HCT116 (cell line): ENCODE measurements around the gene ARHGEF11. TPM values are rescaled to one million over a fixed set of nuclear protein-coding genes. Genes with fewer than 3 reads are reported as not detected.

Experiments
- ATAC-seq: fragments of 200-7000 bp; cut with Tn5 transposase; 2 replicates; pipeline ENCODE4 v1.9.1; 2020; ENCODE audit warnings: mild to moderate bottlenecking, moderate library complexity
- BruUV-seq: library from RNA; stranded (reverse); fragments of 400-500 nt; replicated peaks from 2 replicates; lab custom pipeline; 2021; lab: Mats Ljungman, UMichigan
- CTCF ChIA-PET: fragments of 300-600 bp; sonication (Branson Sonifier 250); formaldehyde crosslinking; loops from one replicate; lab custom pipeline; 2021; ENCODE audit warnings: antibody characterized with exemption; lab: Charles Lee
- POLR2A ChIA-PET: fragments of 300-600, 350-600 bp; sonication (Branson Sonifier 250); formaldehyde crosslinking; loops from one replicate; lab custom pipeline; 2021; ENCODE audit warnings: antibody characterized with exemption; lab: Charles Lee
- RAD21 ChIA-PET, 2 experiments: fragments of 300-600 bp; sonication (Branson Sonifier 250); formaldehyde crosslinking; loops; one replicate each; lab custom pipeline; 2023; ENCODE audit warnings: low total read pairs in 2 of 2; ENCODE audit not compliant: uncharacterized antibody in 2 of 2, unreplicated experiment in 2 of 2, low non-redundant PET in 1 of 2; lab: Charles Lee
- DNase-seq: peaks from one replicate; pipeline ENCODE4 v3.0.0-alpha.2; 2010; ENCODE audit warnings: low read depth, low spot score
- H2AFZ ChIP-seq: fragments of 200-600 bp; shearing (Covaris generic), sonication (generic); 2 replicates; pipeline ENCODE4 v1.6.1; 2017; ENCODE audit warnings: low read depth, mixed run types, mixed read lengths, antibody characterized with exemption, low read length; ENCODE audit not compliant: poor library complexity, severe bottlenecking
- H3K27ac ChIP-seq: 2 replicates; pipeline ENCODE4 v1.5.1; 2012; ENCODE audit warnings: low read depth, low read length
- H3K27me3 ChIP-seq: fragments of 200-600 bp; sonication (generic); 2 replicates; pipeline ENCODE4 v1.6.1; 2016; ENCODE audit warnings: mixed run types, low read length, mixed read lengths; ENCODE audit not compliant: insufficient read depth
- H3K36me3 ChIP-seq, 2 experiments: fragments of 200-500 bp in 1 of 2; fragments of 200-600 bp in 1 of 2; sonication (Bioruptor generic) in 1 of 2; sonication (generic) in 1 of 2; 2 replicates each; pipeline versions ENCODE4 v1.5.1 to v1.6.1; 2014 to 2016; ENCODE audit warnings: low read length in 2 of 2, inconsistent platforms in 1 of 2, mixed read lengths in 1 of 2, mixed run types in 1 of 2; ENCODE audit not compliant: insufficient read depth in 2 of 2, control insufficient read depth in 1 of 2
- H3K4me1 ChIP-seq, 2 experiments: fragments of 200-600 bp in 1 of 2; sonication (generic) in 1 of 2; 2 replicates each; pipeline versions ENCODE4 v1.5.1 to v1.6.1; 2012 to 2017; ENCODE audit warnings: low read length in 2 of 2, inconsistent platforms in 1 of 2, mild to moderate bottlenecking in 1 of 2, mixed read lengths in 1 of 2, mixed run types in 1 of 2, moderate library complexity in 1 of 2; ENCODE audit not compliant: insufficient read depth in 2 of 2, control insufficient read depth in 1 of 2
- H3K4me2 ChIP-seq: fragments of 200-600 bp; sonication (generic); 2 replicates; pipeline ENCODE4 v1.6.1; 2017; ENCODE audit warnings: mixed run types, low read length, mixed read lengths
- H3K4me3 ChIP-seq, 2 experiments: fragments of 200-600 bp in 1 of 2; sonication (generic) in 1 of 2; replicated peaks in 1 of 2; 2 replicates each; pipeline ENCODE4 v1.5.1; 2011 to 2016; ENCODE audit warnings: low read length in 2 of 2, control low read depth in 1 of 2, low read depth in 1 of 2, mild to moderate bottlenecking in 1 of 2, mixed read lengths in 1 of 2, mixed run types in 1 of 2
- H3K79me2 ChIP-seq: fragments of 200-600 bp; sonication (generic); 2 replicates; pipeline ENCODE4 v1.6.1; 2017; ENCODE audit warnings: mild to moderate bottlenecking, mixed run types, low read length, moderate library complexity, mixed read lengths; ENCODE audit not compliant: insufficient read depth
- H3K9ac ChIP-seq: fragments of 200-600 bp; sonication (generic); 2 replicates; pipeline ENCODE4 v1.6.1; 2016; ENCODE audit warnings: low read length, mixed read lengths
- H3K9me2 ChIP-seq: fragments of 200-600 bp; sonication (generic), shearing (Covaris generic); 2 replicates; pipeline ENCODE4 v1.6.1; 2017; ENCODE audit warnings: mixed run types, mild to moderate bottlenecking, moderate library complexity; ENCODE audit not compliant: insufficient read depth
- H3K9me3 ChIP-seq, 2 experiments: fragments of 200-500 bp in 1 of 2; fragments of 200-600 bp in 1 of 2; sonication (Bioruptor generic) in 1 of 2; sonication (generic) in 1 of 2; 2 replicates each; pipeline ENCODE4 v1.6.1; 2014 to 2017; ENCODE audit warnings: low read length in 2 of 2, mixed read lengths in 2 of 2, inconsistent platforms in 1 of 2, low read depth in 1 of 2, mild to moderate bottlenecking in 1 of 2, mixed run types in 1 of 2, moderate library complexity in 1 of 2; ENCODE audit not compliant: control insufficient read depth in 1 of 2, insufficient read depth in 1 of 2
- H4K20me1 ChIP-seq: fragments of 200-600 bp; sonication (generic), shearing (Covaris generic); 2 replicates; pipeline ENCODE4 v1.6.1; 2017; ENCODE audit warnings: mixed run types, mild to moderate bottlenecking, moderate library complexity; ENCODE audit not compliant: insufficient read depth
- CEBPB ChIP-seq: IDR thresholded peaks from 2 replicates; pipeline ENCODE4 v1.6.1; 2012; ENCODE audit warnings: low read depth
- SIN3A ChIP-seq: IDR thresholded peaks from 2 replicates; pipeline ENCODE4 v1.6.1; 2012; ENCODE audit warnings: low read depth
- YY1 ChIP-seq: IDR thresholded peaks from 2 replicates; pipeline ENCODE4 v1.6.1; 2011; ENCODE audit warnings: low read length, low read depth, moderate library complexity, mild to moderate bottlenecking; ENCODE audit not compliant: insufficient replicate concordance; ENCODE audit errors: extremely low read depth
- ZNF274 ChIP-seq: fragments of 200-500 bp; sonication (Bioruptor generic); IDR thresholded peaks from 2 replicates; pipeline ENCODE4 v1.6.1; 2014; ENCODE audit warnings: mild to moderate bottlenecking, low read depth, low read length, inconsistent platforms
- intact Hi-C: fragments of 100-400 bp; cut with micrococcal nuclease; formaldehyde crosslinking; loops from 2 replicates; pipeline ENCODE4 v1.10.0; 2022
- total RNA-seq: library from RNA; stranded (reverse); gene quantifications from one replicate; pipeline ENCODE4 v1.2.1, GENCODE V29; 2021; ENCODE audit not compliant: unreplicated experiment
- TF ChIP-seq, protein P1 (sequence below): IDR thresholded peaks from 2 replicates; pipeline ENCODE4 v1.6.1; 2011; ENCODE audit warnings: mild to moderate bottlenecking, low read length, moderate library complexity; ENCODE audit not compliant: insufficient replicate concordance; ENCODE audit errors: extremely low read depth
- TF ChIP-seq, protein P2 (sequence below): IDR thresholded peaks from 2 replicates; pipeline ENCODE4 v1.6.1; 2012

The ARHGEF11 gene
- total RNA-seq, 1 experiment from 2014 or later, result 28.9 TPM

DNA sequence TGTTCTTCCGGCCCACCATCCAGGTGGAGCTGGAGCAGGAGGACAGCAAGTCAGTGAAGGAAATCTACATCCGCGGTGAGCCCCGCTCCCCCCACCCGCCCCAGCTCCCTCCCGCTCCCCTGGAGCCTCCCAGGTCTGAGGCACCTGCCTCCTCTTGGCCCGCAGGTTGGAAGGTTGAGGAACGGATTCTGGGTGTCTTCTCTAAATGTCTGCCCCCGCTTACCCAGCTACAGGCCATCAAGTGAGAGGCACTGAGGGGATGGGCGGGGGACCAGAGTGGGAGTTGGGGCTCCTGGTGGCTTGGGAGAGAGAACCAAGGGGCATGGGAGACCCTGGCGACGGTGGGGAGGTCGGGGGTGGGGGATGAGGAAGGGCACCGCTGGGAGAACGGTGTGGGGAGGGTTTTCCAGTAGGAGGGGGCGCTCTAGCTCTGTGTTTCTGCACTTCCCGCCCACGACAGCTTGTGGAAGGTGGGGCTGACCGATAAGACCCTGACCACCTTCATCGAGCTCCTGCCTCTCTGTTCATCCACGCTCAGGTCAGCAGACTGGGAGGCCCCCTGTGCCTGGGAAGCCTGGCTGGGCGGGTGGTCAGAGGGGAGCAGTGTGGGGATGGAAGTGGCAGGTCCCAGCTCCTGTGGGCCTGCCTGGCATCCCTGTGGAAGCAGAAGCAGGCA is 120.9 kb downstream of the ARHGEF11 start:
- peaks cover 20% of the 10 kb centered on the region; the same call in 1 of the 2 replicates for H3K27me3 ChIP-seq

More for the DNA sequence above, 120.9 kb downstream of the ARHGEF11 start:
- POLR2A ChIA-PET, result no interaction called here
- BruUV-seq, result no TSS peak
- H3K9me3 ChIP-seq, result no peaks in the 10 kb centered on the region
- H3K4me2 ChIP-seq, result no peak overlapping the region
- no peak overlapping the region for H3K4me3 ChIP-seq
- DNase-seq (no peak), ATAC-seq (no peak)
- RAD21 ChIA-PET, result no interaction called here
- no peaks in the 10 kb centered on the region for H3K9me2 ChIP-seq
- no peaks in the 10 kb centered on the region for H3K79me2 ChIP-seq
- H2AFZ ChIP-seq, result no peak overlapping the region
- no peak overlapping the region for H3K27ac ChIP-seq
- no peak for TF ChIP-seq SIN3A
- no peak for TF ChIP-seq YY1
- TF ChIP-seq, protein P1, sequence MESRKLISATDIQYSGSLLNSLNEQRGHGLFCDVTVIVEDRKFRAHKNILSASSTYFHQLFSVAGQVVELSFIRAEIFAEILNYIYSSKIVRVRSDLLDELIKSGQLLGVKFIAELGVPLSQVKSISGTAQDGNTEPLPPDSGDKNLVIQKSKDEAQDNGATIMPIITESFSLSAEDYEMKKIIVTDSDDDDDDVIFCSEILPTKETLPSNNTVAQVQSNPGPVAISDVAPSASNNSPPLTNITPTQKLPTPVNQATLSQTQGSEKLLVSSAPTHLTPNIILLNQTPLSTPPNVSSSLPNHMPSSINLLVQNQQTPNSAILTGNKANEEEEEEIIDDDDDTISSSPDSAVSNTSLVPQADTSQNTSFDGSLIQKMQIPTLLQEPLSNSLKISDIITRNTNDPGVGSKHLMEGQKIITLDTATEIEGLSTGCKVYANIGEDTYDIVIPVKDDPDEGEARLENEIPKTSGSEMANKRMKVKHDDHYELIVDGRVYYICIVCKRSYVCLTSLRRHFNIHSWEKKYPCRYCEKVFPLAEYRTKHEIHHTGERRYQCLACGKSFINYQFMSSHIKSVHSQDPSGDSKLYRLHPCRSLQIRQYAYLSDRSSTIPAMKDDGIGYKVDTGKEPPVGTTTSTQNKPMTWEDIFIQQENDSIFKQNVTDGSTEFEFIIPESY, result no peak
- TF ChIP-seq CEBPB, result no peak
- TF ChIP-seq, protein P2, sequence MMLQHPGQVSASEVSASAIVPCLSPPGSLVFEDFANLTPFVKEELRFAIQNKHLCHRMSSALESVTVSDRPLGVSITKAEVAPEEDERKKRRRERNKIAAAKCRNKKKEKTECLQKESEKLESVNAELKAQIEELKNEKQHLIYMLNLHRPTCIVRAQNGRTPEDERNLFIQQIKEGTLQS, result no peak
- TF ChIP-seq ZNF274, result no peak
- peaks cover 27 to 45% of the 10 kb centered on the region in 2 experiments for H3K4me1 ChIP-seq
- no peaks in the 10 kb centered on the region for H4K20me1 ChIP-seq
- intact Hi-C loops, result loop anchor here (5.0 to 10.0 kb wide), 3 partner anchors 127 to 300 kb away; no protein-coding TSS in a partner anchor
- no peaks in the 10 kb centered on the region for H3K36me3 ChIP-seq
- H3K9ac ChIP-seq, result no peak overlapping the region
- CTCF ChIA-PET, result no interaction called here
